ENCODE data around the gene CRYGA. TPM values are rescaled to one million over a fixed set of nuclear protein-coding genes. Genes with fewer than 3 reads are reported as not detected.

CRYGA gene
- total RNA-seq, 1 experiment from 2014 or later = not detected

DNA sequence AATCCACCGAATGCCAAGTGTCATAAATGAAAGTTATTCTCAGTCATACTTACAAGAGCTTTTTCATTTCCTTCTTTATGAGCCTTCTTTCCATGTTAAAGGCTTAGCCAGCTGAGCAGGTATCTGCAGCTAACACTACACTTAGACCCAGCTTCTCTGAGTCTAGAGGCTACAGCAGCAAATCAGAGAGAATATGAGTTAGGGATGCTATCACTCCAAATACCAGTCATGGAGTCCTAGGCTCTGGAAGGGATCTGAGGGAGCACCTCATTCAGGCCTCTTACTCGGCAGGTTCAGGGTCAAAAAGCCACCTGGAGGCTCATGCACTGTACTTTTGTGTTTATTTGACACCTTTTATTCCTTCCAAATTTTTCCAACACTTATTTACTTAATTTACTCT is 23.5 kb upstream of the CRYGA start:
- BruUV-seq (replicated peaks) = no TSS peak

DNA sequence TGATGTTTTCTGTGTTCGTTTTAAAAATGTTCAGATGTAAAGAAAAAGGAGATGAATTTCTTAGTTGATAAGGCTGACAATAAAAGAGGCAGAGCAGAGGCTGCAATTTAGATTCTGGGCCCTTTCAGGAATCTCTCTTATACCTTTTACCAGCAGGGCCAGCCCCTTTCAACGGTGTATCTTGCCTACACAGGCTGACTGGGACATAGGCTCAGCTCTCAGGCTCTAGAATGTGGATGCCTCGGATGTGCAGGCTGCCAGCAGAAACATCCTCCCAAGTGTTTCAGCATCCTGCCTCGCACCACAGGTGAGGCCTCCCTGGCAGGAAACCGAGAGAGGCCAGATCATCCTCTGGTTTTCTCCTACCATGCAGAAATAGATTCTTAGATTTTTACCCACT is 23.1 kb upstream of the CRYGA start:
- H3K4me2 ChIP-seq = no peak overlapping the region
- no peaks in the 10 kb centered on the region for H4K20me1 ChIP-seq (ENCODE audit: insufficient read depth)
- no peaks in the 10 kb centered on the region for H3K9me2 ChIP-seq (ENCODE audit: insufficient read depth)
- POLR2A ChIA-PET (ENCODE audit: unreplicated experiment) = no interaction called here
- H3K4me1 ChIP-seq (replicated peaks; ENCODE audit: insufficient read depth) = no peaks in the 10 kb centered on the region
- no peak overlapping the region for H3K4me3 ChIP-seq
- H3K9me3 ChIP-seq (ENCODE audit: insufficient read depth, low read depth) = no peaks in the 10 kb centered on the region
- H3K36me3 ChIP-seq (ENCODE audit: low read depth) = no peaks in the 10 kb centered on the region
- H3K27ac ChIP-seq = no peak overlapping the region
- no peak for DNase-seq
- H2AFZ ChIP-seq = no peak overlapping the region
- no peaks in the 10 kb centered on the region for H3K27me3 ChIP-seq (ENCODE audit: insufficient read depth, low read depth)
- no peak for TF ChIP-seq EZH2 (IDR thresholded peaks at IDR 0.05; ENCODE audit: low read depth)
- TF ChIP-seq, protein P1, sequence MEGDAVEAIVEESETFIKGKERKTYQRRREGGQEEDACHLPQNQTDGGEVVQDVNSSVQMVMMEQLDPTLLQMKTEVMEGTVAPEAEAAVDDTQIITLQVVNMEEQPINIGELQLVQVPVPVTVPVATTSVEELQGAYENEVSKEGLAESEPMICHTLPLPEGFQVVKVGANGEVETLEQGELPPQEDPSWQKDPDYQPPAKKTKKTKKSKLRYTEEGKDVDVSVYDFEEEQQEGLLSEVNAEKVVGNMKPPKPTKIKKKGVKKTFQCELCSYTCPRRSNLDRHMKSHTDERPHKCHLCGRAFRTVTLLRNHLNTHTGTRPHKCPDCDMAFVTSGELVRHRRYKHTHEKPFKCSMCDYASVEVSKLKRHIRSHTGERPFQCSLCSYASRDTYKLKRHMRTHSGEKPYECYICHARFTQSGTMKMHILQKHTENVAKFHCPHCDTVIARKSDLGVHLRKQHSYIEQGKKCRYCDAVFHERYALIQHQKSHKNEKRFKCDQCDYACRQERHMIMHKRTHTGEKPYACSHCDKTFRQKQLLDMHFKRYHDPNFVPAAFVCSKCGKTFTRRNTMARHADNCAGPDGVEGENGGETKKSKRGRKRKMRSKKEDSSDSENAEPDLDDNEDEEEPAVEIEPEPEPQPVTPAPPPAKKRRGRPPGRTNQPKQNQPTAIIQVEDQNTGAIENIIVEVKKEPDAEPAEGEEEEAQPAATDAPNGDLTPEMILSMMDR (conservative IDR thresholded peaks at IDR 0.05) = no peak
- BruUV-seq (replicated peaks) = no TSS peak
- no peaks in the 10 kb centered on the region for H3F3A ChIP-seq (ENCODE audit: insufficient read depth, low read depth)
- CTCF ChIA-PET = no interaction called here
- H3K79me2 ChIP-seq (ENCODE audit: low read depth) = no peaks in the 10 kb centered on the region
- intact Hi-C loops (cut with micrococcal nuclease; ENCODE audit: unreplicated experiment) = no loop called here

More for the DNA sequence above, 23.5 kb upstream of the CRYGA start:
- intact Hi-C loops (cut with micrococcal nuclease; ENCODE audit: unreplicated experiment) = no loop called here
- Histone ChIP-seq H3K9me3 (ENCODE audit: insufficient read depth, low read depth) (no peaks in the 10 kb centered on the region), H3K4me3 (no peak overlapping the region), H3K27ac (no peak overlapping the region), H3K4me1 (replicated peaks; ENCODE audit: insufficient read depth) (no peaks in the 10 kb centered on the region), H3K9me2 (ENCODE audit: insufficient read depth) (no peaks in the 10 kb centered on the region), H3F3A (ENCODE audit: insufficient read depth, low read depth) (no peaks in the 10 kb centered on the region), H3K4me2 (no peak overlapping the region), H3K27me3 (ENCODE audit: insufficient read depth, low read depth) (no peaks in the 10 kb centered on the region), H3K36me3 (ENCODE audit: low read depth) (no peaks in the 10 kb centered on the region), H2AFZ (no peak overlapping the region), H4K20me1 (ENCODE audit: insufficient read depth) (no peaks in the 10 kb centered on the region), H3K79me2 (ENCODE audit: low read depth) (no peaks in the 10 kb centered on the region)
- TF ChIP-seq EZH2 (IDR thresholded peaks at IDR 0.05; ENCODE audit: low read depth) = no peak
- TF ChIP-seq, protein P1 (conservative IDR thresholded peaks at IDR 0.05) = no peak
- CTCF ChIA-PET = no interaction called here
- POLR2A ChIA-PET (ENCODE audit: unreplicated experiment) = no interaction called here
- no peak for DNase-seq

DNA sequence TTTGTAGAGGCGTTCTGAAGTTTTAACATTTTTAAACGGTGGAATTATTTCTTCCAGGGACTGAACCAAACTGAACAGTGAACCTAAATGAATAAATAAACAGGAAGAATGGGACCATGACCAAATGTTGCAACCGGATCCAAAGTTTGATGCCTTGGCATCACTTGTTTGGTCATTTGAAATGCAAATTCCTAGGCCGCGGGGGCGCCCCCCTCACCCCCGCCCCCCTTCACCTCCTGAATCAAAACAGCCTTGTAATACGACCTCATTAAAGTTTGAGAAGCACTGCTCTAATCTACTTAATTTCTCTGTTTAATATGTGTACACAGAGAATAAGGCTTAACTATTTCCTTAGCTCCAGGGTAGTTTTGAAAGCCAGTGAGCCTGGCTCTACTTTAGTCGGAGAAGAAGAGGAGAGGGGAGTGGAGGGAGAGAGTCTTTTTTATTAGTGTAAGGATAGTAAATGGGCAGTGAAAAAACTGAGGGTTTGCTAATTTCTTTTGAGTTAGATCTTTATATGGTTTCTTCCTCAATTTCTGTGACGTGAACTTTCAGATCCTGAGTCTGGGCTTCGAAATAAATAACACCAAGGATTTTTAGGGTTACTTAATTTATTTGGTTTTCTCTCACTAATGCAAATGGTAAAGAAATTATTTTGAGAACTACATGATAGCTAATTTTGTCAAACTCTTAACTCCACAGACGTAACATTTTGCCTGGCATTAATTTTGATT is 20.8 kb upstream of the CRYGA start:
- Histone ChIP-seq H3F3A (ENCODE audit: insufficient read depth, low read depth) (no peaks in the 10 kb centered on the region), H3K4me1 (replicated peaks; ENCODE audit: insufficient read depth) (peaks cover 9% of the 10 kb centered on the region), H2AFZ (no peak overlapping the region), H3K36me3 (ENCODE audit: low read depth) (no peaks in the 10 kb centered on the region), H3K4me2 (no peak overlapping the region), H3K4me3 (no peak overlapping the region), H3K9me3 (ENCODE audit: insufficient read depth, low read depth) (no peaks in the 10 kb centered on the region), H3K79me2 (ENCODE audit: low read depth) (no peaks in the 10 kb centered on the region), H3K27ac (no peak overlapping the region), H4K20me1 (ENCODE audit: insufficient read depth) (no peaks in the 10 kb centered on the region), H3K9me2 (ENCODE audit: insufficient read depth) (no peaks in the 10 kb centered on the region), H3K27me3 (ENCODE audit: insufficient read depth, low read depth) (no peaks in the 10 kb centered on the region)
- no peak for DNase-seq
- CTCF ChIA-PET = no interaction called here
- POLR2A ChIA-PET (ENCODE audit: unreplicated experiment) = no interaction called here
- no TSS peak for BruUV-seq (replicated peaks)
- intact Hi-C loops (cut with micrococcal nuclease; ENCODE audit: unreplicated experiment) = no loop called here
- TF ChIP-seq, protein P1 (conservative IDR thresholded peaks at IDR 0.05) = no peak
- no peak for TF ChIP-seq EZH2 (IDR thresholded peaks at IDR 0.05; ENCODE audit: low read depth)
